Measurements from ENCODE around the gene ENDOV. TPM values are rescaled to one million over a fixed set of nuclear protein-coding genes. Genes with fewer than 3 reads are reported as not detected.
"Not testable (repeated sequence)": the region's sequence is repeated elsewhere in the genome, so short reads cannot be mapped to it uniquely, and the experiment has no call there.

ENDOV gene
- total RNA-seq, 4 donors from 2014 or later = 13.2 to 72.6 (median 36.8) TPM

DNA sequence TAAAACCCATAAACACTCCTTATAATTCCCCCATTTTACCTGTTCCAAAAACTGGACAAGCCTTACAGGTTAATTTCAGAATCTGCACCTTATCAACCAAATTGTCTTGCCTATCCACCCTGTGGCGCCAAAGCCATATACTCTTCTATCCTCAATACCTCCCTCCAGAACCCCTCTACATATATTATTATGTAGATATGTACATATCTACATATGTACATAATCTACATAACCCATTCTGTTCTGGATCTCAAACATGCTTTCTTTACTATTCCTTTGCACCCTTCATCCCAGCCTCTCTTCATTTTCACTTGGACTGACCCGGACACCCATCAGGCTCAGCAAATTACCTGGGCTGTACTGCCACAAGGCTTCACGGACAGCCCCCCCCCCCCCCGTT lies 12.0 kb upstream of the ENDOV start:
- Histone ChIP-seq H3K27me3 (no peaks in the 10 kb centered on the region), H3K36me3 (no peaks in the 10 kb centered on the region), H3K4me1 (no peaks in the 10 kb centered on the region), H3K9me3 (no peaks in the 10 kb centered on the region), H3K27ac (no peak overlapping the region), H3K4me3 (no peak overlapping the region)
- no peak for DNase-seq
- no peak for TF ChIP-seq POLR2A (IDR thresholded peaks at IDR 0.05)
- TF ChIP-seq, protein P1, sequence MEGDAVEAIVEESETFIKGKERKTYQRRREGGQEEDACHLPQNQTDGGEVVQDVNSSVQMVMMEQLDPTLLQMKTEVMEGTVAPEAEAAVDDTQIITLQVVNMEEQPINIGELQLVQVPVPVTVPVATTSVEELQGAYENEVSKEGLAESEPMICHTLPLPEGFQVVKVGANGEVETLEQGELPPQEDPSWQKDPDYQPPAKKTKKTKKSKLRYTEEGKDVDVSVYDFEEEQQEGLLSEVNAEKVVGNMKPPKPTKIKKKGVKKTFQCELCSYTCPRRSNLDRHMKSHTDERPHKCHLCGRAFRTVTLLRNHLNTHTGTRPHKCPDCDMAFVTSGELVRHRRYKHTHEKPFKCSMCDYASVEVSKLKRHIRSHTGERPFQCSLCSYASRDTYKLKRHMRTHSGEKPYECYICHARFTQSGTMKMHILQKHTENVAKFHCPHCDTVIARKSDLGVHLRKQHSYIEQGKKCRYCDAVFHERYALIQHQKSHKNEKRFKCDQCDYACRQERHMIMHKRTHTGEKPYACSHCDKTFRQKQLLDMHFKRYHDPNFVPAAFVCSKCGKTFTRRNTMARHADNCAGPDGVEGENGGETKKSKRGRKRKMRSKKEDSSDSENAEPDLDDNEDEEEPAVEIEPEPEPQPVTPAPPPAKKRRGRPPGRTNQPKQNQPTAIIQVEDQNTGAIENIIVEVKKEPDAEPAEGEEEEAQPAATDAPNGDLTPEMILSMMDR (IDR thresholded peaks at IDR 0.05) = no peak

DNA sequence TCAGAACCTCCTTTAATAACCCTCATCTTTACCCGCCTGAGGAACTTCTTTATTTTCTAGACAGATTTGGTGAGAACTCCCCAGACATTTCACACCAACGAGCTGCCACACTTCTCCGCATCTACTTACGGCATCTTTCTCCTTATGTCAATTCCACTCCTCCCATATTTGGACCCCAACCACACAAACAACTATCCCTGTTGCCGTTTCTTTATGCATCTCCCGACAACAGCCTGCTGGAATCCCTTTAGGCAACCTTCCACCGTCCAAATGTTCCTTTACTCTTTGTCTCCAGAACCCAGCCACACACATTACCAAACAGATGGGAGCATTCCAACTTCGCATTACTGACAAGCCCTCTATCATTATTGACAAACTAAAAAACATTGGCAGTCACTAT lies 8.8 kb upstream of the ENDOV start:
- no peaks in the 10 kb centered on the region for H3K36me3 ChIP-seq
- no peaks in the 10 kb centered on the region for H3K9me3 ChIP-seq
- no peak for DNase-seq
- no peaks in the 10 kb centered on the region for H3K4me1 ChIP-seq
- no peak overlapping the region for H3K27ac ChIP-seq
- TF ChIP-seq, protein P1 (IDR thresholded peaks at IDR 0.05) = no peak
- no peak for TF ChIP-seq POLR2A (IDR thresholded peaks at IDR 0.05)
- H3K4me3 ChIP-seq = no peak overlapping the region
- H3K27me3 ChIP-seq = no peaks in the 10 kb centered on the region

DNA sequence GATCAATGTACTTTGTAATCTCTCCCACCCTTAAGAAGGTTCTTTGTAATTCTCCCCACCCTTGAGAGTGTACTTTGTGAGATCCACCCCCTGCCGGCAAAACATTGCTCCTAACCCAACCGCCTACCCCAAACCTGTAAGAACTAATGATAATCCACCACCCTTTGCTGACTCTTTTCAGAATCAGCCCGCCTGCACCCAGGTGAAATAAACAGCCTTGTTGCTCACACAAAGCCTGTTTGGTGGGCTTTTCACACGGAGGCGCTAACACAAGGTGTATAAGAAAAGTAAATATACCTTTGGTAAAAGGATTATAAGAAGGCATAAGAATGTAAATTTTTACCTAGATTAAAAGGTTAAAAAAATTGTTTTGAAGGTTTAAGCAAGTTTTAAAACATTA lies 7.0 kb upstream of the ENDOV start:
- H3K27me3 ChIP-seq, DNase-seq, H3K36me3 ChIP-seq, H3K27ac ChIP-seq, H3K9me3 ChIP-seq, H3K4me3 ChIP-seq, H3K4me1 ChIP-seq: not testable (repeated sequence)

DNA sequence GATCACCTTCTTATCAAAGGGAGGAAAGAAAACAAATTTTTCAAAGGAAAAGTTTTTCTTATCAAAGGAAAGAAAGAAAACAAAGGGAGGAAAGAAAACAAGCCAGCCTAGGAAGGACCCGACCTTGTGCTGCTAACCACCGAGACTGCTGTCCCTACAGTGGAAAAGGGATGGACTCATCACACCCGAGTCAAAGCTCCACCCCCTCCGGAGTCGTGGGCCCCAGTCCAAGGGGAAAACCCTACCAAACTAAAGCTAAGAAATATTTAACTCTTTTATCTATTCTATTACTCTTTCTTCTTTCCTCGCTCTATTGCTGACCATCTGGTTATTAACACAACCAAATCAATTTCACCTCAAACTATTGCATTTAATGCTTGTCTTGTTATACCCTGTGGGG lies 6.1 kb upstream of the ENDOV start:
- no peak for TF ChIP-seq POLR2A (IDR thresholded peaks at IDR 0.05)
- TF ChIP-seq, protein P1 (IDR thresholded peaks at IDR 0.05) = no peak
- no peaks in the 10 kb centered on the region for H3K36me3 ChIP-seq
- H3K9me3 ChIP-seq = no peaks in the 10 kb centered on the region
- no peaks in the 10 kb centered on the region for H3K27me3 ChIP-seq
- no peak overlapping the region for H3K27ac ChIP-seq
- H3K4me3 ChIP-seq = no peak overlapping the region
- peaks cover 0 to 5% (median 0%) of the 10 kb centered on the region in 4 donors for H3K4me1 ChIP-seq
- DNase-seq = no peak

DNA sequence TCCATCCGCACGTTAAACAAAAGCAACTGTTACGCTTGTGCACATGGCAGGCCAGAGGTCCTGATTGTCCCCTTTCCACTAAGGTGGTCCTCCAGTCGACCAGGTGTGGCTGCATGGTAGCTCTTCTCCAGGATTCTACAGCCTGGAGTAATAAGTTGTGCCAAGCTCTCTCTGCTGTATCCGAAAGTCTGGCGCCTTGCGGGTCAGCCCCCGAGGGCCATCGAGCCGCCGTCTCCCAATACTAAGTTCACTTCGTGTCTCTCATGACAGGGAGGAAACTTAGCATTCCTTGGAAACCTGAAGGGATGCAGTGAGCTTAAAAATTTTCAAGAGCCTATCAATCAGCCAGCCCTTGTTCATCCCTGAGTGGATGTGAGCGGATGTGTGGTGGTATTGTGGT lies 5.3 kb upstream of the ENDOV start:
- H3K4me1 ChIP-seq = peaks cover 0 to 12% (median 2%) of the 10 kb centered on the region in 4 donors
- DNase-seq = no peak
- H3K36me3 ChIP-seq = no peaks in the 10 kb centered on the region
- no peak overlapping the region for H3K4me3 ChIP-seq
- H3K9me3 ChIP-seq = no peaks in the 10 kb centered on the region
- H3K27ac ChIP-seq = no peak overlapping the region
- no peaks in the 10 kb centered on the region for H3K27me3 ChIP-seq
- TF ChIP-seq, protein P1 (IDR thresholded peaks at IDR 0.05) = no peak
- no peak for TF ChIP-seq POLR2A (IDR thresholded peaks at IDR 0.05)

DNA sequence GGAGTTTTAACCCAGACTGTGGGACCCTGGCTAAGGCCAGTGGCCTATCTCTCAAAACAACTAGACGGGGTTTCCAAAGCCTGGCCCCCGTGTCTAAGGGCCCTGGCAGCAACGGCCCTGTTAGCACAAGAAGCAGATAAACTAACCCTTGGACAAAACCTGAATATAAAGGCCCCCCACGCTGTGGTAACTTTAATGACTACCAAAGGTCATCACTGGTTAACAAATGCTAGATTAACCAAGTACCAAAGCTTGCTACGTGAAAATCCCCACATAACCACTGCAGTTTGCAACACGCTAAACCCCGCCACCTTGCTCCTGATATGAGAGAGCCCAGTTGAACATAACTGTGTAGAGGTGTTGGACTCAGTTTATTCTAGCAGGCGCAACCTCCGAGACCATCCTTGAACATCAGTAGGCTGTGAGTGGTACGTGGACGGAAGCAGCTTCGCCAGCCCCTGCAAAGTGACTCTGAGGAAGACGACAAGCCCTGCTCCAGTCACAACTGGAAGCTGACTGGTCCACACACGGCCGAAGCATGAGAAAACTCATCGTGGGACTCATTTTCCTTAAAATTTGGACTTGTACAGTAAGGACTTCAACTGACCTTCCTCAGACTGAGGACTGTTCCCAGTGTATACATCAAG lies 4.4 kb upstream of the ENDOV start:
- H3K27me3 ChIP-seq, H3K4me3 ChIP-seq, DNase-seq, H3K9me3 ChIP-seq, H3K36me3 ChIP-seq, H3K27ac ChIP-seq: not testable (repeated sequence)
- H3K4me1 ChIP-seq = peaks cover 0 to 14% (median 3%) of the 10 kb centered on the region in 4 donors
